B cell (primary cell): Measurements from ENCODE around the gene TRRAP.

Source experiments
- CTCF ChIP-seq: fragments of 200-600 bp; IDR thresholded peaks from one replicate; pipeline ENCODE4 v1.8.0; 2022; ENCODE audit warnings: antibody characterized with exemption, mild to moderate bottlenecking
- EZH2 ChIP-seq: IDR thresholded peaks from 2 replicates; pipeline ENCODE4 v1.6.1; 2012; ENCODE audit warnings: borderline replicate concordance, low read depth, mild to moderate bottlenecking, moderate library complexity, low read length; ENCODE audit not compliant: insufficient read depth, poor library complexity, severe bottlenecking

GRCh38 chr7:98982686-98983085 is 104.4 kb downstream of the TRRAP start:
- TF ChIP-seq CTCF (no peak), EZH2 (no peak)
